Stimulated activated CD8-positive, alpha-beta memory T cell treated with anti-CD3 and anti-CD28 coated beads, Interleukin-2, amount 100 ng/mL, for 1 hour (primary cell): ENCODE results near the gene MACROD1.
"Not testable (repeated sequence)": the region's sequence is repeated elsewhere in the genome, so short reads cannot be mapped to it uniquely, and the experiment has no call there.

ENCODE experiments used
- DNase-seq, 2 donors: peaks; one replicate each; pipeline ENCODE4 v3.0.0-alpha.2; 2020; ENCODE audit warnings: low read depth in 2 of 2

MACROD1 gene

GRCh38 chr11:64058494-64058893 lies 107.4 kb downstream of the MACROD1 start:
- no peak for DNase-seq

DNA sequence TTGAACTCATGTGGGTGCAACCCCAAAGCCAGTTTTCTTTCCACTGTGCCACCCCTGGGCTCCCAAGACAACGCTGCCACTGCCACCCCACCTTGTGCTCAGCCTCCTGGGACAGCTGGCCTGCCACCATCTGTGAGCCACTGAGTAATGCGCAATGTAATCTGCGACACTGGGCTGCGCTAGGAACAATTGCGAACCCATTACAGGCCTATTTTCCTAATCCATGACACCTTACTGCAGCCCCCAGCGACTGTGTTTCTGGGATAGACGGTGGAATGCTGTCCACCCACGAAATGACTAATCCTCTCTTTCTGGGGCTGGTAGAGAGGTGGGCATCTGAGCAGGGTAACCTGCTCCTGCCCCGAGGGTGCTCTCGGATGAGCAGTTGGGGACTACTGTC lies 108.0 kb downstream of the MACROD1 start:
- DNase-seq, result no peak

- DNase-seq, result no peak
Measured at GRCh38 chr11:64056861-64057260, 109.1 kb downstream of the MACROD1 start.

DNA sequence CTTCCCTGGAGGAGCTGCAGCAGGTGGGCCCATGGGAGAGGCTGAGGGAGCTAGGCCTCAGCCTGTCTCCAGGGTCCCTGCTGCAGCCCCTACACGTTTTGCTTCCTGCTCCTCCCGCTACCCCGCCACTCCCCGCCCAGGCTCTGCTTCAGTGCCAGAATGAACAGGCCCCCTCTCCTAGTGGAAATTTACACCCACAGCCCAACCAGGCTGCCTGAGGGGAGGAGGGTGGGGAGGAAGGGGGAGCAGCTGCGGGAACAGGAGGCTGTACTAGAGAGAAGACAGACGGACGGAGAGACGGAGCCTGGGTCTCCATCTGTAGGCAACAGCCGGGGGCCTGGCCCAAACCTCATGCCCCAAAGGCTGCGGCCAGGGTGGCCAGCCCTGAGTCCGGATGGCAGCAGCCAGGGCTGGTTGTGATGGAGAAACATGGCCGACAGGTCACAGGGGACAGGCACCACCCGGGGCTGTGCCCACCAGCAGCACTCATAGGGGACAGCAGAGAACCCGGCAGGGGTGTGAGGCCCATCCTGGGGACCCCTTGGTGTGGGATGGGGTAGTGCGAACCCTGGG lies 109.6 kb downstream of the MACROD1 start:
- no peak for DNase-seq

GRCh38 chr11:64055077-64055476 lies 110.8 kb downstream of the MACROD1 start:
- no peak for DNase-seq

DNA sequence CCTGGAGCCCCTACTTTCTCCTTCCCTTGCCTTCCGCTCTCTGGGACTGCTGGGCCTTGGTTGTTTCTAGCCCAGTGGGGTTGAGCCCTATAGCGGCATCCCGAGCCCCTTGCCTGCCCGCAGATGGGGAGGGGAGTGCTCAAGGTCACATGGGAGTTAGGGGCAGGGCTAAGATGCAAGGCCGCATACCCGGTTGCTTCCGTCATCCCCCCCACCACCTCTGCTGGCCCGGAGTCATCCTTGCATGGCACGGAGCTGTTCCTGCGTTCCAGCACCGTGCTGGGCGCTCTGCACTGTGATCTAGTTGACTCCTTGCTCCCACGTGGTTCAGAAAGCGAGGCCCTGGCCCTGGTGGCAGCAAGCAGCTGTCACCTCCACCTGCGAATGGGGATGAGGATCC lies 112.2 kb downstream of the MACROD1 start:
- no peak for DNase-seq

DNA sequence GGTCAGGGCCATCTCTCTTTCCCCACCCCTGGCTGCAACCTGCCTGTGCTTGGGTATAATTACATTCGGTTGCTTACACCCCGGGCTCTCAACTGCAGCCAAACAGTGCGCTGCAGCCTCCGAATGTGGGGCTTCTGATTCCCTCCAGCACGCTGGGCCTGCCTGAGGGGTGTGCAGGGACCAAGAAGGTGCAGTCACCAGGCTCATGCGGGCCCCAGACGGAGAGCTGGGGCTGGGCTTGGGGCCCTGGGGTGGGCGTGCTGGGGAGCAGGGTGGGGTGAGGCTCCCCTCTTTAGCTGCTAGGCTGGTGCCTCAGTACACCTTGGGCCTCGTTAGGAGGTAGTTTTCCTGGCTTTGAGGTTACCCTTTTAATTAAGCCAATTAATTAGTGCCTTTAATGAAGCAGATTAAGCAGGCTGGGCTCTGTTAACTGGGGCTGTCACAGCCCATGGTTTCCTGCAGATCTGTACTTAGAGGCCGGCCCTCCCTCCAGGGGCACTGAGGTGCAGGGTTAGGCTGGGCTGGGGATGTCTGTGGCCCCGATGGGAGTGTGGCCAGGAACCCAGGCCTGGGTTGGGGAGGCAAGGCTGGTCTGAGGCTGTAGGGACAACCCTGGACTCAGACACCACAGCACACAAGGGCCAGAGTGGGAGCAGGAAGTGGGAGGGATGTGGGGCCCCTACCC lies 112.8 kb downstream of the MACROD1 start:
- DNase-seq, result no peak

DNA sequence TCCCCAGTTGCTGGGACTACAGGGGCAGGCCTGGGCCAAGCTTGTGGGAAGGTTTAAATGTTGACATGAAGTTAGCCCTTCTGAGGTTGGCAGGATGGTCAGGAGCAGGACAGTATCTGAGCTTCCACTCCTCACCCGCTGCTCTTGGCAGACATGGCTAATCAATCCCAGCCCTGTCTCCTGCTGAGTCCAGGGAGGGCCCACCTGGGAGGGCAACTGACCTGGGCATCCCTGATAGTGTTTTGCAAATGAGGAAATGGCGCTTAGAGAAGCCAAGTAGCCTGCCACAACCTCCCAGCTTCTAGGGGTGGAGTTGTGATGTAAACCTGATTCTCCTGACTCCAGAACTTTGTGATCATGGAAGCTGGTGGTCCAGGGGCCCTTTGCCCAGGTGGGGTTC lies 113.5 kb downstream of the MACROD1 start:
- no peak for DNase-seq

DNA sequence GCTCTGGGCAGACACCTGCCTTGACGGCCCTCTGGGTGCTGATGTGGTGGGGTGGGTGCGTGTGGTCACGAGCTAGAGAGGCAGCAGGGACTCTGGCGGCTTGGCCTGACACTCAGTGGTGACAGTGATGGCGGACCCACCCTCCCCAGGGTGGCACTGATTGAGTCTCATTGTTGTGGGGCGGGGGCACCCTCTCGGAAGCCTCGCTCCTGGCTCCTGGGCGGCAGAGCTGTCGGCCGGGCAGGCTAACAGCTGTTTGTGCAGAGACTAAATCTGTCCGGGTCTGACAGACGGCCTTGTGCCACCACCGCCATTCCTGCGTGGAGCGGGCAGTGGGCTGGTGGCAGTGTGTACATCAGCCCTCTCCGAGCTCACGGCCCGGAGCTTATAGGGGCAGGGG lies 114.6 kb downstream of the MACROD1 start:
- no peak for DNase-seq

DNA sequence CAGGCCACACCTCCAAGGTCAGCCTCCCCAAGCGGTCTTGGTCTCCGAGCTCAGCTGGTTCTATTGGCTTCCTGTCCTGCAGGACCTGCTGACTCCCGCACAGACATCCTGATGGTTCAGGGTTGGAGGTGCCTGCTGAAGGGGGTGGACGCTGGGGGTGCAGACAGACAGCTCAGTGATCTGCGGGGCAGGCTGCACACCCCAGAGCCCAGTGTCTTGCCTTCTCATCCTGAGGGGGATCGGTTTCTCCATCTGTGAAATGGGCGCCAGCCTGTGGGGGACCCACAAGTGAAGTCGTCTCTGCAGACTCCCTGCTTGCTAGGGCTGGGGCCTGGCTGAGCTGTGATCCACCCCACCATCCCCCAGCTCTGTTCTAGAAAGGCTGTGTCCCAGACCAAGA lies 116.4 kb downstream of the MACROD1 start:
- no peak for DNase-seq

DNA sequence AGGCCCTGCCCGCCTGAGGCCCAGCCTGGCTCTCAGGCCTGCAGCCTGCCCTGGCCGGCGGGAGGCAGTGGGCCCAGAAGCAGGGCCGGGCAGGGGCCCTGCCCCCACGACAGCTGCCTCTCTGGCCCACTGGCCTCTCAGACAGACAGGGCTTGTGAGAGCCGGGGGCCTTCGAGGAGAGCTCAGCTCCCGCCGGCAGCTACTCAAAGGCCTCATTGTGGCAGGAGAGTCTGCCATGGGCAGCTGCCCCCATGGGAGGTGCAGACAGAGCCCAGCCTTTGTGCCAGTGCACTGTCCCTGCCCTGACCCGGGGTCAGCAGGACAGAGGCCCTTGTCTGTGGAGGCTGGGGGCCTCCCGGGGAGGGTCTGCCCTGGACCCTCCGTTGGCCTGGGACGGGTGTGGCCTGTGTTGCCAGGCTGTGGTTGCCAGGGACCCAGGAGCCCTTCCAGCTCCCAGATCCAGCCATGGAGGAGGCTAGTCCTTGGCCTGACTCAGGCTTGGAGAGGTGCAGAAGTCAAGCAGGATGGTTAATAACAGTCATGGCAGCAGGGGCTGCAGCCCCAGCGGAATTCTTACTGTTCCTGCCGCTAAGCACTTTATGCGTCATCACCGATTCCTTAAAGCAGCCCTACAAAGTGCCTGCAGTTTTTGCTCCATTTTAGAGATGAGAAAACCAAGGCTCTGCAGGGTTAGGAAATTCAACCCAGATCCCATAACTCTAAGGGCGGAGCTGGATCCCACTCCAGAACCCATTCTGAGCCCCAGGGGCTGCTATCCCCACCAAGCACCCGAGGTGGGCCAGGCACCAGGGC lies 117.7 kb downstream of the MACROD1 start:
- no peak for DNase-seq

DNA sequence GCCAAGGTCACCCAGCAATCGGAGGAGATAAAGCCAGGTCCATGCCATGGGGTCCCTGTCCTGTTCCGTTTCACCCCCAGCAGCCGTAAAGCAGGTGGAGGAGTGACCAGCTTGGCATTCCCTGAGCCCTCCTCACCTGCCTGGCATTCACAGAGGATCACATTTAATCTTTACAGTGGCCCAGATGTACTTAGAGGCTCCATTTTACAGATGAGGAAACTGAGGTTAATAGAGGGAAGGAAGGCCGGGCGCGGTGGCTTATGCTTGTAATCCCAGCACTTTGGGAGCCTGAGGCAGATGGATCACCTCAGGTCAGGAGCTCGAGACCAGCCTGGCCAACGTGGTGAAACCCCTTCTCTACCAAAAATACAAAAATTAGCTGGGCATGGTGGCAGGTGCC lies 118.5 kb downstream of the MACROD1 start:
- DNase-seq, result not testable (repeated sequence)

DNA sequence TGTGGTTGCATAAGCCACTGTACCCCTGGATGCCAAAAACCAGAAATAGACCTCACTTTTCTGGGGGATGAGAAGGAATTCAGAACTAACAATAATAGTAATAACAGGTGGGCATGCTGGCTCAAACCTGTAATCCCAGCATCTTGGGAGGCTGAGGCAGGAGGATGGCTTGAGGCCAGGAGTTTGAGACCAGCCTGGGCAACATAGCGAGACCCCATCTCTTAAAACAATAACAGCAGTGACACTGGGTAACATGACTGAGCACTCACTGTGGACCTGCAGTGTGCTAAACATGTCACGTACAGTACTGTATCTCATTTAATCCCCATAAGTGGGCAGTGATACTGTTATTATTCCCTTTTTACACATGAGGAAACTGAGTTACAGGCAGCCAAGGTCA lies 120.2 kb downstream of the MACROD1 start:
- DNase-seq, result no peak

DNA sequence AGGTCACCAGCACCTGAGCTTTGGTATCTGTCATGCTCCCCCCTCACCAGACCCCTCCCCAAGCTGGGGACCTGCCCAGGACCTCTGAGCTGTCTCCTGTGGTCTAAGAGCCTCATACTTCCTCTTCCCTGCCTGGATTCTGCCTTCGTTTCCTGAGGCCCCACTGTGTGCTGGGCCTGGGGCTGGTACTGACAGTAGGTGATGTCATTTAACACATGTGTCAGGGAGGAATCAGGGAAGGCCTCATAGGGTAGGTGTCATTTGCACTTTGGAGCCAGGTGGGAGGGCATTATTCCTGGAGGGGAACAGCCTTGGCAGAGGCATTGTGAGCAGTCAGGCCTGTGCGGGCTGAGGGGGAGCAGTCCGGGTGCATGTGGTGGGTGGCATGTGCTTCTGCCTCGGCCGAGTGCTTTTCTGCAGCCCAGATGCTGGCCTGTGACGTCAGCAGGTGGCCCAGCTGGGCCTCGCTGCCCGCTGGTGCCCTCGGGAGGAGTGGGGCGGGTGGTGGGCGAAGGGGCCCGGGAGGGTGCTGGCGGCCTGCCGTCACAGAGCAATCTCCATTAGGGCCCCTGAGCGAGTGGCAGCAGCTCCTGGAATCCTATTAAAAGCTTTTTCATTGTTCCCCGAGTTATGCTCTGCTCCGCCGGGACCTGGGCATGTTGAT lies 121.1 kb downstream of the MACROD1 start:
- DNase-seq, result no peak

- no peak for DNase-seq
Measured at GRCh38 chr11:64043545-64043944, 122.4 kb downstream of the MACROD1 start.

DNA sequence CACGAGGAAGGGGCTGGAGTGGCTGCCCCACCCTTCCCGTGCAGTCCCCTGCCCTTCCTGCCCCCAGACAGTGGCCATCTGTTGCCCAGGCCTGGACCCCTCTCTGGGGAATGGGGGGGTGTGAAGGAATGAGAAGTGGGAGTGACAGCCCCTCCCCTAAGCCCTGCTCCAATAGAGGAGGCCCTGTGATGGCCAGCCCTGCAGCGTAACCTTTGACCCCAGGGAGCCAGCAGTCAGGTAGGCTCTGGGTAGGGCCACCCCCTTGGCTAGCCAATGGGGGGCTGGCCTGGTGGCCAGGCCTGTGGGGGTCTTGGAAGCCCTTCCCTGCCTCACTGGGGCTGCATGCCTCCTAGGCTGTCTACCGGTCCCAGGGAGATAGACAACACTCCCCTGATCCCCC lies 123.6 kb downstream of the MACROD1 start:
- DNase-seq, result no peak

DNA sequence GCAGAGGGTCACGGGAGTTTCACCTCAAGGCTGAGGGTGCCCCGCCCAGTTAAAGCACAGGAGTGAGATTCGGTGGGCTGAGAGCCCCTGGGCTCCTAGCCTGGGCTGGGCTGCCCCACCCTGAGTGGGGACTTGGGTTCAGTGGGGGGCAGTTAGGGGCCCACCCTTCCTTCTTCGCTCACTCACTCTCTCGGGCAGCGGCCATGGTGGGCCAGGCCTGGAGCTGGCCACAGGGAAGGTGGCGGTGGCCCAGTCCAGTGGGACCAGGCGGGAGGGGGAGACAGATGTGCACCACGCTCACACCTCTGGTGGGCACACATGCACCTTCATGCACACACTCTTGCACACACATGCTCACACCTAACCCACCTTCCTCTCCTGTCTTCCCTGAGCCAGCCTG lies 124.1 kb downstream of the MACROD1 start:
- DNase-seq, result no peak

DNA sequence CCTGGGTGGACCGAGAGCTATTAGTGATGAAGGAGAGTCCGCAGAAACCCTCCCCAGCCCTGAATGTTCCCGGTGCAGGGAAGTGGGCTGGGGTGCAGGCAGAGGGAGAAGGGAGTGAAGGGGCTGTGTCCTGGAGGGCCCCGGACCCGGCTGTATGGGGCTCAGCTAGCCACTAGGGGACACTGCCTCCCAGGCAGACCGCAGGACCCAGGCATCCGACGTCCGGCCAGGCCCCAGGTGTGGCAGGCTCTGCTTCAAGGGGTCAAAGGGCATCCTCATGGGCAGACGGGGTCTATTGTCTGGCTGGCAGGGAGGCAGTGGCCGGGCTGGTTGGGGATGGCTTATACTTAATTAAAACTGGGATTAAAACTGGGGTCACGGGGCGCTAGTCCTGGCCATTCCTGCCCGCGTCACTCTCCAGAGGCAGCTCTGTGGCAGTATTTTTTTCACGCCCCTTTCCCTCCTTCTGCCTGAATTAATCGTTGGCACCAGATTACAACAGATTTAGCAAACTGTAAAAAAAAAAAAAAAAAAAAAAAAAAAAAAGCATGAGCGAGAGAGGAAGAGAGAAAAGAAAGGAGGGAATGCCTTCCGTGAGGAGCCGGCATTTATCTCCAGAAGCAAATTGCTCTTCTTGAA lies 125.1 kb downstream of the MACROD1 start:
- DNase-seq, result no peak

DNA sequence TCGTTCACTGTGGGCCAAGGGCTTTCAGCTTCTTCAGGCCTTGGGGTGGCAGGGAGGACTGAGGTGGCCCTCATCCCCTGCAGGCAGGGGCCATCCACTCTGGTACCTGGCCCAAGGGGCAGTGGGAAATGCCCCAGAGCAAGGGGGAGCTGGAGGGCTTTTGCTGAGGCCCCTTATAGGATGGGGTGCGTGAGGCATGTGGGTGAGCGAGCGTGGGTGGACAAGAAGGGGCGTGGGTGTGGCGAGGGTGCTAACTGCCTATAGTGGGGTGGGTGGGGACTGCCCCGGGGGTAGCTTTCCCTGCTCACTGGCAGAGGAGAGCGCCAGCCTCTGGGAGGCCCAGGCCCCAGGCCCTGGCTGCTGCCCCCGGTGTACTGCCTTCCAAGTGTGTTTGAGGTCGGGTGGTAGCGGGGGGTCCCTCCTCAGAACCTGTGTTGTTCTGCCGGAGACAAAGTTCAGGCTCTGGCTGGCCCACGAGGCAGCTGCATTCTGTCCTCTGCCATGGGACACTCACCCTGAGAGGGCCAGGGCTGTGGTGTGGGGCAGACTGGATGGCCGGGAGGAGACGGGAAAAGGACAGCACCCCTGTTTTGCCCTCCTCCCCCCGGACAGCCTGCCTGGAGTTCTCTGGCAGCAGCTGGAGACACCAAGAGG lies 126.8 kb downstream of the MACROD1 start:
- no peak for DNase-seq

DNA sequence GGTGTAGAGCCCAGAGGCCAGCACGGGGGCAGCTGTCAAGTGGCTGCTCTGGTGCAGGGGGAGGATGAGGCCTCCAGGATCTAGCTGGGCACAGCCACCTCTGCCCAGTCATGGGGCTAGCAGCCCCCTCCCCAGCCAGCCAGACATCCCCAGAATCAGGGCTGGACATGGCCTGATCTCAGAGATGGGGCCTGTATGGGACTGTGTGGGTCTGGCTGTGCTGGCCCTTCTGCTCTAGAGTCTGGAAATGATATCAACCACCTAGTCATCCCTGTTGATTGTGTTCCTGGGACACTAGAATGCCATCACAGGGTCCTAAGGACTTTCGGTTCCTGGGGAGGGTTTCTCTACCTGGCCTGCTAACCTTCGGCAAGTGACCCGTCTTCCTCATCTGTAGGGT lies 127.4 kb downstream of the MACROD1 start:
- no peak for DNase-seq

DNA sequence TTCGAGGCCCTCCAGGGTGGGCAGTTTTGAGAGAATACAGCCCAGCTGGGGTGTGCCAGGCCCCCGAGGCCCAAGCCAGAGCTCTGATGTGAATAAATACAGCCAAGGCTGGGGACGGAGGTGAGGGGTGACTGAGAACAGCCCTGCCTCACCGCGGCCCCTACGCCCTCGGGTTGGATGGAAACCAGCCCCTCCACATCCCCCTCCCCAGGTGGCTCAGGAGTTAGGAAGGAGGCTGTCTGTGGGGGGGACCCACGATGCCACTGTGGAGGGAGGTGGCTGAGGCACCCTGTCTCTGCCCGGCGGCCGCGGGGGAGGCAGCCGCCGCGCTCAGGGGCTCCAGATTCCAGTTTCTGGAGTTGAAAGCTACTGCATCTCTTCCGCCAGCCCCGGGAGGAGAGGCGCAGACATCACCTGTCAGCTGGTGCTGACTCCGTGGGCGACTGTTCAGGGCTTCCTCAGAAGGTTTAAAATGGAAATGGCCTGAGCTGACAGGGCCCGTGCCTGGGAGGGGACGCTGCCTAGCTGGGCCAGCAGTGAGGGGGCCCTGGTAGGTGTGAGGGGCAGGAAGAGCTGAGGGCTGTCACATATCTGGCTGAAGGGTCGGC lies 128.8 kb downstream of the MACROD1 start:
- no peak for DNase-seq
